Left hindlimb (tissue), 1 donor: ENCODE results near the gene RAE1.
"Not testable (repeated sequence)": the region's sequence is repeated elsewhere in the genome, so short reads cannot be mapped to it uniquely, and the experiment has no call there.

Source experiments
- DNase-seq: peaks from one replicate; pipeline ENCODE4 v3.0.0-alpha.2; 2018

The RAE1 gene

DNA sequence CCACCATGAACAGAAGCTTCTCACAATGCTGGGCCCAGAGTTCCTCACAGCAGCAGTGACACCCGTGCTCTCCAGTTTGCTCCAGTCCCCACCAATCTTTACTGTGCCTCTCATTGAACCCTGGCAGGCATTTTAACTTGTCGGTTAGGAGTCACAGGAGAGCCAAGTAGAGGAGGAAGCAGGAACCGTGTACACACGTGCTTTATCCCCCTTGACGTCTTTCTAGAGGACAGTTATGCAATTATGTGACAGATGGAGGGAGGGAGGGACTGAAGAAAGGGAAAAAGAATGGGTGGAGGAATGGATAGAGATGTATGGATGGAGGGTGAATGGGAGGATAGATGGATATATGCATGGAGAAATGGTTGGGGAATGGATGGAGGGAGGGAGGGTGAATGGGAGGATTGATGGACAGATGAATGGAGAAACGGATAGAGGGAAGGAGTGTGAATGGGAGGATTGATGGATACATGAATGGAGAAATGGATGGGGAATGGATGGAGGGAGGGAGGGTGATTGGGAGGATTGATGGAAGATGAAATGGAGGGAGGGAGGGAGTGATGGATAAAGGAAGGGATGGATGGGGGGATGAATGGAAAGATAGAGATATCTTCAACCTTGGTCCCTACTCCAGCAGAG, 66.1 kb downstream of the RAE1 start:
- no peak for DNase-seq

DNA sequence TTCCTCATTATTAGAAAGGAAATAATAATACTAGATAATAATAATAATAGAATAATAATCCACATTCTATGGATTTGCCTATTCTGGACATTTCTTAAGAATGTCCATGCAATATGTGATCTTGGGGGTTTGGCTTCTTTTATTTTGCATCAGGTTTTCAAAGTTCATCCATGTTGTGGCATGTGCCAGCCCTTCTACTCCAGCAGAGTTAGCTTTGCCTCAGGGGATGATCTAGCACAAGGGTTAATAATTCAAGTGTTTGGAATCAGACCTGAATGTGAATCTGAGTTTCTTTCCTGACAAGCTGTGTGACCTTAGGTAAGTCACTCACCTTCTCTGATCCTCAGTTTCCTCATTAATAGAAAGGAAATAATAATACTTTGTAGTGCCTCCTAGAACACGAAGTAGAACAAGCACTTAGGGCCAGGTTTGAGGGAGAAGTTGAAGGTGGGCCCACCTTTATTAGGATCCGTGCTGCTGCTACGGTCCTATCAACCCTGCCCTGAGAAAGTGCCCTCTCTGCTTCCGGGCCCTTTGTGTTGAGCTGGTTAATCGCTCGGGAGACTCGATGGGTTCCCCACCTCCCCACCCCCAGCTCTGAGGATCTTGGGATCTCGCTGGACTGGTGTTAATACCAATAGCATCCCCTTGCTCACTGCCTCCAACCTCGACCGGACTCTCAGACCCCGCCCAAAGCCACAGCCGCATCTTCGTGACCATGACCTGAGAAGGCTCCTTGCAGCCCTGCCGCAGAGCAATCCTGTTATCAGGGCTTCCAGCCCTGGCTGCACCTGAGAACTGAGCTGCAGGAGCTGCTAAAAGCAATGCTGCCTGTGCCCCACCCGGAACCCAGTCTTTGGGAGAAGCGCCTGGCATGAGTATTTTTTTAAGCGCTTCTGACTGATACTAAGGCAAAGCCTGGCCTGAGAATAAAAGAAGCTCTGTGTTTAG, 67.0 kb downstream of the RAE1 start:
- DNase-seq: no peak

DNA sequence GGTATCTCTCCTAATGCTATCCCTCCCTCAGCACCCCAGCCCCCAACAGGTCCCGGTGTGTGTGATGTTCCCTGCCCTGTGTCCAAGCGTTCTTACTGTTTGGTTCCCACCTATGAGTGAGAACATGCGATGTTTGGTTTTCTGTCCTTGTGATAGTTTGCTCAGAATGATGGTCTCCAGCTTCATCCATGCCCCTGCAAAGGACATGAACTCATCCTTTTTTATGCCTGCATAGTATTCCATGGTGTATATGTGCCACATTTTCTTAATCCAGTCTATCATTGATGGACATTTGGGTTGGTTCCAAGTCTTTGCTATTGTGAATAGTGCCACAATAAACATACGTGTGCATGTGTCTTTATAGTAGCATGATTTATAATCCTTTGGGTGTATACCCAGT, 68.4 kb downstream of the RAE1 start:
- not testable (repeated sequence) for DNase-seq

DNA sequence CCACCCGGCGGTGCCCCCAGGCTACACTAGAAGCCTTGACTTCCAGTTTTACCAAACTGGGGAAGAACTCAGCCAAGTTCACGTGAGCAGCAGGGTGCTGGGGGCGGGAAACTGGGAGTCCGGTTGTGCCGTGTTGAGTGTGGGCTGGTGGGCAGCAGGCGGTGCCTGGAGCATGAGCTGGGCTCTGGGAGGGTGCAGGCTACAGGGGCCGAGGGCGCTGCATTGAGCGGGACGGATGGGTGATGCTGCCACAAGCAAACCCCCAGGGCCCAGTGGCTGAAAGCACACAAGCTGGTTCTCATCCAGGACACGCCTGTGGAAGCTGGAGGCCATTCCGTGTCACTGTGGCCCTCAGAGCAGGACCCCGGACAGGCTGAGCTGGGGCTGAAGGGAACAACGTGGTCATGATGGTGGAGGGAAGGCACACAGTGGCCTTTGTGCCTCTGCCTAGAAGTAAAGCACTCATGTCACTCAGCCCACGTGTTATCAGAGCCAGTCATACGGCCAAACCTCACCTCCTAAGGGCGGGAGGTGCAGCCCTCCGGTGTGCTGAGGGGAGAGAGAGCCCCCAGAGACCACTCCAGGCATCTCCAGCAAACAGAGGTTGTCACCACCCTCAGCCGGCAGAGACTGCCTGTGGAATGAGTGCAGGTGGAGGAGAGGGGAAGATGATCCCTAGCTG, 69.7 kb downstream of the RAE1 start:
- DNase-seq: no peak

DNA sequence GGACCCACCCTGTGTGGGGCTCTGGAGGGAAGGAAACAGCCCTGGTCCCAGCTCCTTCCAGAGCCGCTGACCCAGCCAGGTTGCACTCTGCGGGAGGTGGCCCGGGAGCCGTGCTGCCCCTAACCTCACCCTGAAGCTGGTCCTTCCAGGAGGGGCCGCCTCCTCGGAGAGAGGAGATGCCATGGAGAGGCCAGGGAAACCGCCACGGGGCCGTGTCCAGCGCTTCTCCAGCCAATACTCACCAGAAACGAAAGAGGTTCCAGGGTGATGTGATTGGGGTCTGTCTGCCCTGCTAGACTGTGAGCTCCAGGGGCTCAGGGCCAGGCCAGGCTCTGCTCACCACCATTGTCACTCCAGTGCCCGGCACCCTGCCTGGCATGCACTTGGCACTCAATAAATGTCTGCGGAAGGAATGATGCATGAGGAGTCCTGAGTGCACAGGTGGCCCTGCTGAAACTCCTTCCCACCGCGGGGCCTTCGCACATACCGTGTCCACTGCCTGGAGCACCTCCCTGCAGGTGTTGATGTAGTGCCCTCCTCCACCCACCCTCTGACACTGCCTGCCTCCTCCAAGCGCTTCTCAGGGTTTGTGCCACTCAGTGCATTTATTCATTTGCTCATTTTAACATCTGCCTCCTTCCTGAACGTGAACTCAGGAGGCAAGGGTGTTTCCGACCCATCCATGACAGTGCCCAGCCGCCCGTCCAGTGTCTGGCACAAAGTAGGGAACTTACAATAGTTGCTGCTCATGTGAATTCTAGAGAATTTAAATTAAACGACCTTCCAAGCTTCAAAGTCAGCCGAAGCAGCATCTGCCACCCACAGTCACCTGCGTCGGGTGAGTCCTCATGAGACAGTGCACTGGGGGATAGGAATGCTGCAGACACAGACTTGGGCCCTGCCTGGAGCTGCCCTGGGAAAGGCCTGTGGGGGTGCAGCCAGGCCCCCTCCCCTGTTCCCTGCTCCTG, 70.5 kb downstream of the RAE1 start:
- DNase-seq: no peak

- DNase-seq: no peak
Measured at GRCh38 chr20:57422254-57422653, 71.2 kb downstream of the RAE1 start.

DNA sequence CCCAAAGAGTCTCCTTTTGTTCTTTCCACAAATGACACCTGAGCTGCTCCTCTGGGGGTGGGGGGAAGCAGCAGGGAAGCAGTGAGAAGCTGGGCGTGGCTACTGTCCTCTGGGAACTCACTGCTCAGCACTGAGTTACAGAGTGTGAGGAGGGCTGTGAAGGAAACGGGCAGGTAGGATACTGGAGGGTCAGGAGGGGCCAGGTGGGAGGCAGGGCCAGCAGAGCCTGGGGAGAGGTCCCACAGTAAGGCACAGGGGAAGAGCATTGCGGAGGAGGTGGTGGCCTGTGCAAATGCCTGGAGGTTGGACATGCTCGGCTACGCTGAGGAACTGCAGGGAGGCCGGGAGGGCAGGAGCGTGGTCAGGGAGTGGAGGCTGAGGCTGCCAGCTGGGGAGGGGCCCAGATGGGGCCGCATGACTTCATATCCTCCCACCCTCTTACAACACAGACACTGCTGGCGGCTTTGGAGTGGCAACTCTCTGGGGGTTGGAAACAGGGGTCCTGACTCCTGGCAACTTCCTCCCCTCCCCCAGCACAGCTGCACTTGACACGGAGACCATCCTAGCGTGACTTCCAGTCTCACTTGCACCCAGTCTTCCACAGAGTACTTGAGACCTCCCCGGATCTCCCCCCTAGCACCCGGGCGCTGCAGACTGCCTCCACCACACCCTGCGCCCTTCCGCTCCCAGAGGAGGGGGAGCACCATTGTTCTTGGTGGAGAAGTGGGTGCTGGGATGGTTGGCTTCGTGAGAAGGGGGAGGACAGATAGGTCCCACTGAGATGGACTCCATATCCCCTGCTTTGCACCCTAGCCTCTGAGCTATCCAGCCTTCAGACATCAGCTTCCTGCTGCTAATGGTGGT, 74.3 kb downstream of the RAE1 start:
- no peak for DNase-seq

GRCh38 chr20:57426271-57426689, 75.2 kb downstream of the RAE1 start:
- DNase-seq: no peak

GRCh38 chr20:57426831-57427230, 75.8 kb downstream of the RAE1 start:
- DNase-seq: no peak

DNA sequence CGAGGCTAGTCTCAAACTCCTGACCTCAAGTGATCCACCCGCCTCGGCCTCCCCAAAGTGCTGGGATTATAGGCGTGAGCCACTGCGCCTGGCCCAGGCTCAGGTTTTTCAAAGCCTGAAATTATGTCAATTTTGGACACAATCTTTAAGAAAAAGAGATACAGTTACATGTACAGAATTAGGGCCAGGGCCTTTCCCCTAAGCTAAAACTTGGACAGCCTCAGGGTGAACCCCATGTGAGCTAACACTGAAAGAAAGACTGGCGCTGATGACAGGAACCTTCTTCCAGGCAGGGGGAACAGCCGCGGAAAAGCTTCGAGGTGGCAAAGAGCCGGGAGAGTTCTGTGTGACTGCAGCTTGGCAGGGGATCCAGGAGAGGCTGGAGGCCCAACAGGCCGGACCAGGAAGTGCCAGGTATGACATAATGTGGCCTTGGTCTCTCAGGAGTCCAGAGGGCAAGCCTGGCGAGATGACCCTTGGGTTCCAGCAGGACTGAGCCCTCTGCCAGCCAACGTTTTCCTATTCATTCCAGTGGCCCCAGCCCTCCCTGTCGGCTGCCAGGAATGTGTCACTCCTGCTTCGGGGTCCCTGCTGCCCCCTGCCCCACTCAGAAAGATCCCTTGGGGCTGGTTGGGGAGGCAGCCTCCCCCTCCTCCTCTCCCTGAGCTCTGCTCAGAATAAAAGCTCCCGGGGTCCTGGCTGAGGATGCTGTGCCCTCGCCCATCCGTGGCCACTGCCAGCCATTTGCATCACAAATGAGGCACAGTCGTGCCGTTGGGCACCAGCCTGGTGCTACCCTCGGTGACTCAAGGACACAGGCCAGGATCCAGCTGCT, 77.5 kb downstream of the RAE1 start:
- DNase-seq: no peak
